K562 (cell line): Measurements from ENCODE around the gene SPATA2. TPM values are rescaled to one million over a fixed set of nuclear protein-coding genes. Genes with fewer than 3 reads are reported as not detected.

Source experiments
- ATAC-seq: fragments of 200-7000 bp; cut with Tn5 transposase; 3 replicates; pipeline ENCODE4 v1.9.1; 2020; ENCODE audit warnings: moderate library complexity
- BruUV-seq: library from RNA; stranded (reverse); fragments of 400-500 nt; replicated peaks from 2 replicates; lab custom pipeline; 2021; lab: Mats Ljungman, UMichigan
- CTCF ChIA-PET: fragments of 300-600 bp; formaldehyde crosslinking; extraction: SDS; loops from one replicate; lab custom pipeline; 2021; ENCODE audit warnings: low intra/inter-chr PET ratio; lab: Yijun Ruan, JAX
- POLR2A ChIA-PET: fragments of 300-600, 350-650 bp; sonication (Branson Sonifier 250); formaldehyde crosslinking; extraction: SDS; loops from one replicate; lab custom pipeline; 2021; ENCODE audit warnings: antibody characterized with exemption, inconsistent platforms; lab: Yijun Ruan, JAX
- DNase-seq, 4 experiments: peaks; one replicate each; pipeline versions ENCODE4 v3.0.0 to v3.0.0-alpha.2; 2011 to 2018; ENCODE audit warnings: low spot score in 3 of 4, mixed read lengths in 3 of 4; ENCODE audit errors: extremely low read depth in 1 of 4
- FAIRE-seq: peaks from 2 replicates; lab custom pipeline; 2011; peaks lifted over from hg19 to GRCh38; lab: Jason Lieb, UNC
- H2AFZ ChIP-seq: 2 replicates; pipeline ENCODE4 v1.6.0; 2011; ENCODE audit warnings: low read depth, low read length, control low read depth, inconsistent platforms
- H3K27ac ChIP-seq: fragments of 200-600 bp; 3 replicates; pipeline ENCODE4 v1.8.0; 2011; ENCODE audit warnings: low read depth, mild to moderate bottlenecking, control low read depth, inconsistent platforms, low read length, moderate library complexity, mixed read lengths; ENCODE audit errors: extremely low read depth
- H3K27me3 ChIP-seq, 2 experiments: fragments of 300-600 bp in 1 of 2; 2 replicates in 1 of 2; 3 replicates in 1 of 2; pipeline versions ENCODE4 v1.6.0 to v1.8.0; 2011; ENCODE audit warnings: inconsistent platforms in 2 of 2, low read length in 2 of 2, mild to moderate bottlenecking in 1 of 2, mixed read lengths in 1 of 2, moderate library complexity in 1 of 2; ENCODE audit not compliant: control insufficient read depth in 2 of 2, insufficient read depth in 2 of 2
- H3K36me3 ChIP-seq: fragments of 300-600 bp; 3 replicates; pipeline ENCODE4 v1.8.0; 2011; ENCODE audit warnings: mild to moderate bottlenecking, low read length, inconsistent platforms; ENCODE audit not compliant: control insufficient read depth, insufficient read depth
- H3K4me1 ChIP-seq, 2 experiments: fragments of 200-600 bp in 1 of 2; replicated peaks in 1 of 2; 2 replicates in 1 of 2; 3 replicates in 1 of 2; pipeline versions ENCODE4 v1.5.1 to v1.8.0; 2011; ENCODE audit warnings: inconsistent platforms in 2 of 2, low read length in 2 of 2, mild to moderate bottlenecking in 1 of 2, mixed read lengths in 1 of 2, moderate library complexity in 1 of 2; ENCODE audit not compliant: control insufficient read depth in 2 of 2, insufficient read depth in 2 of 2
- H3K4me2 ChIP-seq: 2 replicates; pipeline ENCODE4 v1.6.1; 2011; ENCODE audit warnings: low read length, control low read depth, inconsistent platforms, mixed read lengths; ENCODE audit not compliant: insufficient read depth
- H3K4me3 ChIP-seq: fragments of 200-600 bp; sonication (generic), shearing (Covaris generic); 2 replicates; pipeline ENCODE4 v1.5.1; 2016; ENCODE audit warnings: control low read depth, inconsistent platforms
- H3K79me2 ChIP-seq: fragments of 200-600 bp; 3 replicates; pipeline ENCODE4 v1.8.0; 2011; ENCODE audit warnings: low read length, inconsistent platforms; ENCODE audit not compliant: control insufficient read depth, insufficient read depth
- H3K9ac ChIP-seq, 2 experiments: 2 replicates each; pipeline versions ENCODE4 v1.6.0 to v1.6.1; 2011; ENCODE audit warnings: low read depth in 2 of 2, low read length in 2 of 2, control low read depth in 1 of 2, inconsistent platforms in 1 of 2, mild to moderate bottlenecking in 1 of 2, mixed read lengths in 1 of 2; ENCODE audit not compliant: insufficient read depth in 1 of 2
- H3K9me1 ChIP-seq: one replicate; pipeline ENCODE4 v1.6.0; 2011; ENCODE audit warnings: inconsistent platforms, mild to moderate bottlenecking, low read length, moderate library complexity; ENCODE audit not compliant: control insufficient read depth, insufficient read depth
- H3K9me3 ChIP-seq: replicated peaks from 2 replicates; pipeline ENCODE4 v1.5.1; 2011; ENCODE audit warnings: low read depth, low read length, inconsistent platforms; ENCODE audit not compliant: control insufficient read depth, insufficient read depth
- H4K20me1 ChIP-seq: replicated peaks from 2 replicates; pipeline ENCODE4 v1.6.1; 2011; ENCODE audit warnings: low read length, inconsistent platforms, mixed read lengths; ENCODE audit not compliant: control insufficient read depth, insufficient read depth
- BCL6 ChIP-seq: fragments of 250-450 bp; sonication (Bioruptor Pico); IDR thresholded peaks from 2 replicates; pipeline ENCODE4 v1.4.0; 2020
- BRF2 ChIP-seq: IDR thresholded peaks from 3 replicates; pipeline ENCODE4 v1.6.1; 2011; ENCODE audit warnings: borderline replicate concordance, mild to moderate bottlenecking; ENCODE audit not compliant: insufficient read length, insufficient read depth
- E2F3 ChIP-seq: fragments of 250-450 bp; sonication (Bioruptor Pico); IDR thresholded peaks from 2 replicates; pipeline ENCODE4 v1.4.0; 2020; ENCODE audit warnings: mild to moderate bottlenecking
- ELK3 ChIP-seq: fragments of 450-650 bp; formaldehyde crosslinking; IDR thresholded peaks from 2 replicates; pipeline ENCODE4 v1.4.0; 2020; ENCODE audit warnings: mild to moderate bottlenecking
- EP400 ChIP-seq: fragments of 450-650 bp; IDR thresholded peaks from 2 replicates; pipeline ENCODE4 v1.6.1; 2017; ENCODE audit warnings: antibody characterized with exemption, mild to moderate bottlenecking, moderate library complexity
- HCFC1 ChIP-seq: IDR thresholded peaks from 2 replicates; pipeline ENCODE4 v1.6.1; 2012; ENCODE audit warnings: low read depth, low read length, improper control_type of control experiment
- PRPF4 ChIP-seq: fragments of 200-400 bp; formaldehyde crosslinking; IDR thresholded peaks from one replicate; pipeline ENCODE4 v1.6.1; 2017; ENCODE audit warnings: low read length, low read depth, mild to moderate bottlenecking; ENCODE audit not compliant: insufficient read depth, poor library complexity, severe bottlenecking
- RUNX1 ChIP-seq: sonication (generic); IDR thresholded peaks from 2 replicates; pipeline ENCODE4 v1.6.1; 2016; ENCODE audit warnings: antibody characterized with exemption, low read depth
- SMARCA4 ChIP-seq: fragments of 450-650 bp; IDR thresholded peaks from 2 replicates; pipeline ENCODE4 v1.6.1; 2016
- YBX1 ChIP-seq: fragments of 450-650 bp; IDR thresholded peaks from 2 replicates; pipeline ENCODE4 v1.7.1; 2016; ENCODE audit warnings: mild to moderate bottlenecking
- ZC3H11A ChIP-seq: IDR thresholded peaks from 2 replicates; pipeline ENCODE4 v1.6.1; 2012; ENCODE audit warnings: low read depth, low read length, improper control_type of control experiment
- ZKSCAN3 ChIP-seq: fragments of 250-450 bp; sonication (Bioruptor Pico); IDR thresholded peaks from 2 replicates; pipeline ENCODE4 v1.4.0; 2020
- ZNF354B ChIP-seq: fragments of 250-450 bp; sonication (Bioruptor Pico); IDR thresholded peaks from 2 replicates; pipeline ENCODE4 v1.4.0; 2020
- ZNF785 ChIP-seq: fragments of 250-450 bp; sonication (Bioruptor Pico); IDR thresholded peaks from 2 replicates; pipeline ENCODE4 v1.4.0; 2020; ENCODE audit warnings: mild to moderate bottlenecking
- ZSCAN32 ChIP-seq: fragments of 450-650 bp; formaldehyde crosslinking; IDR thresholded peaks from 2 replicates; pipeline ENCODE4 v1.4.0; 2020; ENCODE audit warnings: mild to moderate bottlenecking, moderate library complexity
- WGBS: fragments of 100-300 bp; shearing (Covaris generic); methylation state at CpG from one replicate; pipeline ENCODE4 v1.1.6; 2016; ENCODE audit warnings: low coverage, mixed read lengths; ENCODE audit not compliant: insufficient coverage; ENCODE audit errors: missing lambda C conversion rate; 5-methylcytosine and 5-hydroxymethylcytosine counted together
- in situ Hi-C: fragments of 300-500 bp; cut with MboI; formaldehyde crosslinking; loops from 4 replicates; pipeline ENCODE4 v1.15.0; 2018; ENCODE audit warnings: inconsistent platforms, mixed read lengths
- intact Hi-C: fragments of 100-400 bp; cut with micrococcal nuclease; formaldehyde crosslinking; loops from 2 replicates; pipeline ENCODE4 v1.14.2; 2022
- polyA plus RNA-seq, 8 experiments: library from polyadenylated mRNA; depleted of rRNA in 4 of 8; stranded (reverse) in 5 of 8; unstranded in 3 of 8; fragments of >200 nt; fragmentation: Nextera tagmentation in 2 of 8; fragmentation: Illumina TruSeq in 1 of 8; extraction: Ambion mirVana in 2 of 8; extraction: Trizol in 1 of 8; gene quantifications; 2 replicates each; pipeline versions ENCODE4 v1.2.1 to v1.2.3, GENCODE V29; 2011 to 2014; ENCODE audit warnings: inconsistent platforms in 1 of 8, missing spikeins in 1 of 8
- total RNA-seq, 7 experiments: library from RNA; depleted of rRNA in 6 of 7; stranded (reverse); fragments of >200 nt in 6 of 7; fragmentation: Illumina TruSeq in 2 of 7; extraction: Trizol in 2 of 7; gene quantifications; 2 replicates each; pipeline versions ENCODE4 v1.2.1 to v1.2.3, GENCODE V29; 2011 to 2021; ENCODE audit warnings: low replicate concordance in 1 of 7
- TF ChIP-seq, protein P1 (sequence below): sonication (generic); formaldehyde crosslinking; IDR thresholded peaks from 2 replicates; pipeline ENCODE4 v1.8.1; 2023; ENCODE audit warnings: mild to moderate bottlenecking, missing genetic modification reagents

Gene SPATA2
- total and polyA plus RNA-seq, 9 of the 15 experiments (the other 6 are each of a cell fraction or from before 2014, with no cell fraction given), result 0.46 to 8.2 (median 2.7) TPM

DNA sequence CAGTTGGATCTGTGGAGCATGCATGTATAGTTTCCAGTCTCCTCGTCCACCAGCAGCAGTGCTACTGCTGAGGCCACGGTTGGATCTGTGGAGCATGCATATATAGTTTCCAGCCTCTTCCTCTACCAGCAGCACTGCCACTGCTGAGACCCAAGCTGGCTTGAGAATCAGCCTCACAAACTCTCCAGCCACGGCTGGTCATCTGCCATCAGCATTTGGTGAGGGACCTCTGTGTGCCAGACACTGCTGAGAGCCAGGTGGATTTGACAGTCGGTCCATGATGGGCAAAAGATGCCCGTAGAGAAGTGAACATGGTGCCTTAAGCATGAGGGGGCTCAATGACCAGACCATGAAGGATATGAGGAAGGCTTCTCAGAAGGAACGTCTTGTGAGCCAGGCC lies 56.3 kb downstream of the SPATA2 start:
- Histone ChIP-seq H3K79me2 (no peaks in the 10 kb centered on the region), H3K27ac (no peak overlapping the region), H3K9ac (no peak overlapping the region), H3K4me2 (no peak overlapping the region), H3K36me3 (peaks cover 34% of the 10 kb centered on the region; the same call in 2 of the 3 replicates), H3K27me3 (no peaks in the 10 kb centered on the region), H3K9me3 (no peaks in the 10 kb centered on the region)
- in situ Hi-C loops, result no loop called here
- no peak for ATAC-seq
- no TSS peak for BruUV-seq
- no peak for TF ChIP-seq PRPF4
- no peak for TF ChIP-seq ZNF354B (CRISPR knock-in tag)
- TF ChIP-seq SMARCA4, result no peak
- no peak for TF ChIP-seq YBX1
- TF ChIP-seq E2F3 (CRISPR knock-in tag), result no peak
- no peak for TF ChIP-seq EP400
- no peak for TF ChIP-seq BCL6 (CRISPR knock-in tag)
- no peak for TF ChIP-seq RUNX1
- no peak for TF ChIP-seq BRF2
- TF ChIP-seq ELK3 (CRISPR knock-in tag), result no peak
- TF ChIP-seq, protein P1, sequence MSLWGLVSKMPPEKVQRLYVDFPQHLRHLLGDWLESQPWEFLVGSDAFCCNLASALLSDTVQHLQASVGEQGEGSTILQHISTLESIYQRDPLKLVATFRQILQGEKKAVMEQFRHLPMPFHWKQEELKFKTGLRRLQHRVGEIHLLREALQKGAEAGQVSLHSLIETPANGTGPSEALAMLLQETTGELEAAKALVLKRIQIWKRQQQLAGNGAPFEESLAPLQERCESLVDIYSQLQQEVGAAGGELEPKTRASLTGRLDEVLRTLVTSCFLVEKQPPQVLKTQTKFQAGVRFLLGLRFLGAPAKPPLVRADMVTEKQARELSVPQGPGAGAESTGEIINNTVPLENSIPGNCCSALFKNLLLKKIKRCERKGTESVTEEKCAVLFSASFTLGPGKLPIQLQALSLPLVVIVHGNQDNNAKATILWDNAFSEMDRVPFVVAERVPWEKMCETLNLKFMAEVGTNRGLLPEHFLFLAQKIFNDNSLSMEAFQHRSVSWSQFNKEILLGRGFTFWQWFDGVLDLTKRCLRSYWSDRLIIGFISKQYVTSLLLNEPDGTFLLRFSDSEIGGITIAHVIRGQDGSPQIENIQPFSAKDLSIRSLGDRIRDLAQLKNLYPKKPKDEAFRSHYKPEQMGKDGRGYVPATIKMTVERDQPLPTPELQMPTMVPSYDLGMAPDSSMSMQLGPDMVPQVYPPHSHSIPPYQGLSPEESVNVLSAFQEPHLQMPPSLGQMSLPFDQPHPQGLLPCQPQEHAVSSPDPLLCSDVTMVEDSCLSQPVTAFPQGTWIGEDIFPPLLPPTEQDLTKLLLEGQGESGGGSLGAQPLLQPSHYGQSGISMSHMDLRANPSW (CRISPR knock-in tag), result no peak
- TF ChIP-seq ZKSCAN3, result no peak
- no peak for TF ChIP-seq ZC3H11A
- TF ChIP-seq HCFC1, result no peak
- TF ChIP-seq ZNF785, result no peak
- TF ChIP-seq ZSCAN32 (CRISPR knock-in tag), result no peak
- TF ChIP-seq, all 486 proteins: peak for 0
- intact Hi-C loops, result no loop called here
- Histone ChIP-seq H2AFZ (no peak overlapping the region), H3K4me1 (peaks cover 0 to 3% of the 10 kb centered on the region in 2 experiments; a peak in 1 of 5 replicates), H3K9me1 (no peaks in the 10 kb centered on the region), H3K4me3 (no peak overlapping the region), H4K20me1 (no peaks in the 10 kb centered on the region)
- 80% methylated on average over 4 of the region's 6 CpGs for WGBS
- DNase-seq (no peak), FAIRE-seq (no peak)
- CTCF ChIA-PET, result interaction anchor here (0.6 kb wide), 1 partner anchor 1512 kb away, joined by 4 read pairs; no protein-coding TSS in a partner anchor
- POLR2A ChIA-PET, result interaction anchor here (0.7 to 0.8 kb wide), 2 partner anchors 13 to 136 kb away, joined by 3 read pairs; no protein-coding TSS in a partner anchor
